Adipose tissue (tissue), 3 donors: ENCODE measurements around the gene TBC1D10B. TPM values are rescaled to one million over a fixed set of nuclear protein-coding genes. Genes with fewer than 3 reads are reported as not detected.

ENCODE experiments used
- H3K27ac ChIP-seq: one replicate; pipeline ENCODE4 v1.5.1; 2013; ENCODE audit warnings: low read depth, low read length
- WGBS, 3 donors: extraction: QIAGEN DNeasy Blood & Tissue Kit; methylation state at CpG; one replicate each; pipeline ENCODE4 v1.1.7; 2013; 5-methylcytosine and 5-hydroxymethylcytosine counted together
- polyA plus RNA-seq, 3 donors: library from polyadenylated mRNA; stranded (reverse); fragments of 200-250 nt; gene quantifications; one replicate each; pipeline ENCODE4 v1.2.3, GENCODE V29; 2013
- donor health status: healthy with polysubstance abuse.
- donor health status: Bipolar disorder and iron deficiency.
- donor health status: healthy.

The TBC1D10B gene
- polyA plus RNA-seq, 3 donors: 12.4 to 28.2 (median 27.6) TPM

DNA sequence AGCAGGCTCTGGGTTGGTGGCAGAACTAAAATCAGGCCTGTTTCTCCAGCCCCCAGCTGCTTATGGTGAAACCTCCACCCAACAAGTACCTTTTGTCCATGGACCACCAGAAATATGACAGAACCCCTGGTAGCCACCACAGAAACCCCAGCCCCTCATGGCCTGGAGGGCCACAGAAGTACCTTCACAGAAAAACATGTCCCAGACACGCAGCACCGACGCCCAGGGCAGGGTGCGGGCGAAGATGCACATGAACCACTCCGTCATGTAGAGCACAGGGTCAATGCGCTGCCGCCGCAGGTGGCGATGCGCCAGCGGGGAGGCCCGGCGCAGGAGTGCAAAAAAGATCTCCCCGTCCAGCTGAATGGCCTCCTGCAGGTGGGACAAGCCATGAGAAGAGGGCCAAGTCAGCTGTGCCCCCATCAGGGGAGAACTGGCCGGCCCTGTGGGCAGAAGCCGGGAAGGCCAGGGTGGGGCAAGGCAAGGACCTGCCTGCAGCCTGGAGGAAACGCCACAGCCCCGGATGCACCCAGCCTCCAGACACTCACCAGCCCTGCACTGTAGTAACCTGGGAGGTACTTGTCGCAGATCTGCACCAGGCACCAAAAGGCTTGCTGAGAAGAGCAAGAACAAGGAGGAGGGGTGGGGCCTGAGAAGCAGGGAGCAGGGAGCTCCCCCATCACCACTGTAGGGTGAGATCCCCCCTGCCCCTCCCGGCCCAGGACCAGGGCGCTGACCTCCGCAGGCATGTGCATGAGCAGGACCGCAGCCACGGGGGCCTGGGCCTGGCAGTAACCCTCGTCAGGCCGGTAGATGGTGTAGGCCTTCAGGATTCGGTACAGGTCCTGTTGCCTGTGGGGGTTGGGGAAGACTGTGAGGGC is 11.1 kb downstream of the TBC1D10B start:
- H3K27ac ChIP-seq: no peak overlapping the region
- whole genome bisulfite sequencing, 3 donors: 89 to 91% (median 90%) methylated on average over 28 of the region's 28 CpGs

DNA sequence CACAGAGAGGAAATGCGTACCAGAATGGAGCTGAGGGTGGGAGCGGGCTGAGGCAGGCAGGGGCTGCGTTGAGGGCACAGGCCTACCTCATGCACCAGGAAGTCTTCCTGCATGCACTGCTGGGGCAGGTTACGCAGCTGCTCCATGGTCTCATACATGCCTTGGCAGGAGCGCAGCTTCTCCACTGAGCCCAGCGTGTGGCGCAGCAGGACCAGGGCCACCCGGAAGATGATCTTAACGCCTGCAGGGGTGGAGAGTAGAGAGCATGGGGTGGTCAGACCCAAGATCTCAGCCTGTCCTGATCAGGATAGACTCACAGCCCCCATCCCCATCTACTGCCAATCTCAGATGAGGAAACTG is 11.7 kb downstream of the TBC1D10B start:
- WGBS, 3 donors: 88 to 94% (median 93%) methylated on average over 9 of the region's 9 CpGs
- no peak overlapping the region for H3K27ac ChIP-seq

DNA sequence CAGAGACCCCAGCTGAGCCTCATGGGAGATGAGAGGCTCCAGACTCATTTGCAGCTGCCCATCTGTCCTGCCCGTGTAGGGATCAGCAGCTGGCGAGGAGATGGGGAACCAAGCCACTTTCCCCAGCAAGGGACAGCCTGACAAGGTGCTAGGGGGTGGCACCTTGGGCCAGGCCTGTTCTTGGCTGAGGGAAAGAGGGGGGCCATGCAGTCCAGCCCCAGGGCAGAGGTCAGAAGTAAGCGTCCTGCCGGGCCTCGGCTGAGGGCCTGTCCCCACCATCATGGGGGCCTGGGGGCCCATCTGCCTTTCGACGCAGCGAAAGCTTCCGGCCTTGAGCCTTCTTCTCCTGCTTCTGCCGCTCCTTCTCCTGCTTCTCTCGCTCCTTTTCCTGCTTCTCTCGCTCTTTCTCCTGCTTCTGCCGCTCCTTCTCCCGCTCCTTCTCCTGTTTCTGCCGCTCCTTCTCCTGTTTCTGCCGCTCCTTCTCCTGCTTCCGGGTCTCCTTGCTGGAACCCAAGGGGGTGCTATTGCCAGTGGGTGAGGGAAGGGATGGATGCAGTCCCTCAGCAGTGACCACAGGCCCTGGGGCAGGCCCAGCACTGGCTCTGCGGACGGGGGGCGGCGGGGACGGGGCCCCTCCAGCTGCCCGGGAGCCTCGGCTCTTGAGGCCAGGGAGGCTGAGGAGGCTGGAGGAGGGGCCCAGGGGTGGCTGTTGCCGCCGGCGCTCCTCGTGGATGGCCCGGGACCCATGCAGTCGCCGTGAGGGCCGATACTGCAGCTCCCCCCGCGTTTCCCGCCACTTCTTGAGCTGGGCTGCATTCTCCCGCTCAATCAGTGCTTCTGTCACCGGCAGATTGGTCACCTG is 12.3 kb downstream of the TBC1D10B start:
- 84 to 87% (median 85%) methylated on average over 35 to 37 of the region's 37 CpGs for WGBS, 3 donors
- H3K27ac ChIP-seq: no peak overlapping the region

DNA sequence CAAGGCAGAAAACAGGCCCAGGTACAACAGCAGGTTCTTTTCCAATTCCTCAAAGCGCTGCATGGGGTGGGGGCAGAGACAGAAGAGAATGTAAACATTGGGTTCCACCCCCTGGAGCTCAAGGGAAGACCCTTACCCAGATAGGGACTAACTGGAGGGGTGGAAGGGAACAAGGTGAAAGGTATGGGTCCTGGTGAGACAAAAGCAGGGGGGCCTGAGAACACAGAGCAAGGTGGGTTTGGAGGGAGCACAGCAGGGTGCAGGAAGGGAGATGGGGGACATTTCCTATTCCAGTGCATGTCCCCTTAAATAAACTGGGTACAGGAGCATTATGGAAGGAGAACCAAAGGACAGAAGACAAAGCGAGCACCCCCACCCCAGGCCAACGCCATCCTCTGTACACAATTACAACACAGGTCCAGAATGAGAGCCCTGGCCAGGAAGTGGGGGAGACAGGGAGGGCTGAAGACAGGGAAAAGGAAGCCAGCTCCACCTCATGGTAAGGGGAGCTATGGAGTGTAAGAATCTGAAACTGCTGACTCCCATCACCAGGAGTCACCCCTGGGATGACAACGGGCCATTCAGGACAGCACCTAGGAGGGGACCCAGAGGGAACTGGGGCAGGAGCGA is 13.1 kb downstream of the TBC1D10B start:
- 61 to 72% (median 68%) methylated on average over 5 of the region's 5 CpGs for WGBS, 3 donors
- peak overlapping the region; percentile 71 for H3K27ac ChIP-seq

DNA sequence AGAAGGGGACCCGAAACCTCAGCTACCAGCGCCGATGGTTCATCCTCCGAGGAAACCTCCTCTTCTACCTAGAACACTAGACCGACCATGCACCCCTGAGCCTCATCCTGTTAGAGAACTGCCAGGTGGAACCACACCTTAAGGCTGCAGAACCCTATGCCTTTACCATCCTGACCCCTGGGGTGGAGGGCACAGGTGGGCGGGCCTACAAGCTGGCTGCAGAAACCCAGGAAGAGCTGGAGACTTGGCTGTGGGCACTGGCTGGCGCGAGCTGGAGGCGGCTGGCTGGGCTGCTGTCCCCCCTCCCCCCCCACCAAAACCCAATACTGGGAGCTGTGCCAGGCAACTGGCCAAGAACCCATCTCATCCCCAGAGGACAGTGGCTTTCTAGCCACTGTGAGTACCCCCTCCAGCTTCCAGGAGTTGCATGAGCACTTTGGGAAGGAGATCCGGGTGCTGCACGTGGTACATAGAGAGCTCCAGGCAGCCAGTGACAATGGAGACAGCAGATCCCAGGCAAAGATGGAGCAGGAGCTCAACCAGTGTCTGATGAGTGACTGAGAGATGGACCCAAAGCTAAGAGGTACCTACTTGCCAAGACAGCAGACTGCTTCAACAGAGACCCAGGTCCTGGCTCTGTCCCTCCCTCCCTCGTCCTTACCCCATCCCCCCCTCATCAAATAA is 13.8 kb downstream of the TBC1D10B start:
- WGBS, 3 donors: 61 to 69% (median 66%) methylated on average over 12 of the region's 12 CpGs
- peak overlapping the region; percentile 71 for H3K27ac ChIP-seq

DNA sequence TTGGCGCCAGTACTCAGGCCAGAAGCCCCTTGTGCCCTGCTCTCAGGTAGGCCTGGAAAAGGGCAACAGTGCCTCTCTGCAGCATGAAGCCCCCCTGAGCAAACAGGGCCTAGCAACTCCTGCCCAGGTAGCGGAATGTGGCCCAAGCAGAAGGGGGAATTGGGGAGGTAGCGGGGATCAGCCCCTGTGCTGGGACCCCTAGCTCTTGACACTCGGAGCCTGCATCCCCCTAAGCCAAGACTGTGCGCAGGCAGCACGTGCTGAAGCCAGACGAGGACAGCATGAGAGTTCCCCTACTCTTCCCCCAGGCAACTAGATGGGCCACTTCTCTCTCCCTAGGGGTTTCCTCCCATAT is 14.4 kb downstream of the TBC1D10B start:
- WGBS, 3 donors: 51 to 59% (median 55%) methylated on average over 6 to 7 of the region's 7 CpGs
- H3K27ac ChIP-seq: peak overlapping the region; percentile 96

DNA sequence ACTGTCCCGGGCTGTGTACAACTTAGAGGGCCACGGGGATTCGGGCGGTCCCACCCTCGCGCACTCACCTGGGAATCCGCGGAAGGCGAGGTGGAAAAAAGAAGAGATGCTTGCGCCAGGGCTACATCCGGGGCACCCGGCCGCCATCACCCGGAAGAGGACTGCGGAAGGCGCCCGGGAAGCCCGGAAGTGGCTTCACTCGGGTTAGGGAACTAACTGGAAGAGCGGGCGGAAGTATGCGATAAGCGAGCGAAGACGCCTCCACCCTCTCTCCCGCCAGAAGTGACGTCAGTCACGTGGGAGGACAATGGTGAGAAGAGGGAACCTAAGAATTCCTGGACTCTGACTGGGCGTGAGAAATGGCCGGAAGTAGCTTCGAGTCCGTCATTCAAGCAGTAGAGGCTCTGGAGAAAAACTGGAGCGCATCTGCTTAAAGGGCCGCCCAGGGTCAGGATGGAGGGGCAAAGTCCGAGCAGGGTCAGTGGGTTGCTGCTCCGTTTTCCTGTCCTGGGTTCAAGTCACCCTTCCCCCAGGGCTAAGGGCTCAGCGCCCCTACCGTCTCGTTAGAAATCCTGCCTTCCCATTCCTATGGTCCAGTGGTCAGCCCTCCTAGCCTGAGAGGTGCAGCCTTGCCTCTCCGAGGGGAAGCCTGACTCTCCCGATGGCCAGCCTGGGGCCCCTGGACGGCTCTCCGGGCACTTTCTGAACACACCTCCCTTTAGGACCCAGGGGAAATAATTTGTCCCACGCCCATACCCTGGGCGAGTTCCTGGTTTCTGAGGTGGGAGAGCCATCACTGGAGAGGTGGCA is 14.9 kb downstream of the TBC1D10B start, which contains the start of gene CD2BP2:
CD2BP2 (minus strand) TSS at position 165 of the 810 bp plus-strand sequence. CDS start 627 bp downstream, outside the sequence.
- peak within 1 kb of the TSS; percentile 96 for H3K27ac ChIP-seq
- WGBS, 3 donors: 0 to 1% (median 0%) methylated on average over 45 of the region's 45 CpGs

DNA sequence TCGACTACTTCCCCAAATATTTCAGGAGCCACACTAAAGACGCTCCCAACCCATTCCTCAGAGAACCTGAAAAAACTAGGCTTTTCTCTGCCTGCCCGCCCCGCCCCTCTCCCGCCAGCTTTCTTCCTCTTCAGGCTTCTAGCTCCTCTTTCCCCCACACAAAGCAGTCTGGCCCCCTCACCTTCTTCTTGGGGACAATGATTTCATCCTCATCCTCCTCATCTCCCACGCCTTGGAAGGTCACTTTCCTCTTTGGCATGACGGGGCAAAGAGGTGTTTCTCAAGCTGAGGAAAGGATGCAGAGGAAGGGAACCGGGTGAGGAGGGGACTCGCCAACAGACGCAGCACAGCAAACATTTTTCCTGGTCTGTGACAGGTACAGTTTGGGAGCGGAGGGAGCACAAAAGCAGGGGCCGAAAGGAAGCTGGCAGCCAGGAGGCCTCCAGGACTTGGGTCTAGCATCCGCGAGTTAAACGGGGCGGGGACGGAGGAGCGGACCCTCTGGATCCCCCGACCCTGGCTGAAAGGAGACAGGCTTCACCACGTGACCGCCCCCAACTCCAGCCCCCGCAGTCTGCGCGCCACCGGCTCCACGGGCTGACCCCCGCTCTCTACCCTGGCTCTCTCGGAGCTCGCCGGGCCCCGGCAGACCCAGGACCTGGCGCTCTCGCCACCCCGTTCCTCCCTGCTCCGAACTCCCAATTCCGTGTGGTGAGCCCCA is 15.7 kb downstream of the TBC1D10B start:
- 1 to 2% (median 1%) methylated on average over 33 to 36 of the region's 36 CpGs for WGBS, 3 donors
- H3K27ac ChIP-seq: peak overlapping the region; percentile 47

DNA sequence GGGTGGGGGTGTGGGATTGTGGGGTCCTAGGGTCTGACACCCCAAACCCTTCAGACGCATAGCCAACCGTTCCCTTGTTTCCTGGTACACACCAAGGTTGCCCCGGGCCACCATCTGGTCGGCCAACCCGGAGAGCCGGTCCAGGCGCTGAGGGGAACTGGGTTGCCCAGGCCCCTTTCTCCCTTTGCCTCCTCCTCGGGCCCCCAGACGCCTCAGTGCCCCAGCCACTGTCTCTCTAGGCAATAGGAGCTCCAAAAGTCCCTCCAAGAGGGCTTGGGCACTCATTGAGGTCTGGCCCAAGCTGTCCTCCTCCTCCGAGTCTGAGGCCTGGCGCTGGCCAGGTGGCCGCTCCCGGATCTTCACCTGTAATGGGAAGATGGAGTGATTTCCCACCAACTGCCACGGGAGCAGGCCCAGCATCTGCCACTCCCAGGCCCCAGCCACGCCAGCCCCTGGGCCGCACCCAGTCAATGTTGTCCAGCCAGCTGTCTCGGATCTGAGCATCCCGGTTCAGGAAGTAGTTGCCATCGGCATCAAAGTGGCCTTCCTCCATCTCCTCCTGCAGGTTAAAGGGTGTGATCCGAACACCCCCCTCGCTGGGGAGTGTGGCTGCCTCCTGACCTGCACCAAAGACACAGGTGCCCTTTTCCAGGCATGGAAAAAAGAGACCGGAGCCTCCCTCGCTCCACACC is 16.7 kb downstream of the TBC1D10B start:
- 88 to 92% (median 89%) methylated on average over 23 of the region's 23 CpGs for WGBS, 3 donors
- no peak overlapping the region for H3K27ac ChIP-seq

DNA sequence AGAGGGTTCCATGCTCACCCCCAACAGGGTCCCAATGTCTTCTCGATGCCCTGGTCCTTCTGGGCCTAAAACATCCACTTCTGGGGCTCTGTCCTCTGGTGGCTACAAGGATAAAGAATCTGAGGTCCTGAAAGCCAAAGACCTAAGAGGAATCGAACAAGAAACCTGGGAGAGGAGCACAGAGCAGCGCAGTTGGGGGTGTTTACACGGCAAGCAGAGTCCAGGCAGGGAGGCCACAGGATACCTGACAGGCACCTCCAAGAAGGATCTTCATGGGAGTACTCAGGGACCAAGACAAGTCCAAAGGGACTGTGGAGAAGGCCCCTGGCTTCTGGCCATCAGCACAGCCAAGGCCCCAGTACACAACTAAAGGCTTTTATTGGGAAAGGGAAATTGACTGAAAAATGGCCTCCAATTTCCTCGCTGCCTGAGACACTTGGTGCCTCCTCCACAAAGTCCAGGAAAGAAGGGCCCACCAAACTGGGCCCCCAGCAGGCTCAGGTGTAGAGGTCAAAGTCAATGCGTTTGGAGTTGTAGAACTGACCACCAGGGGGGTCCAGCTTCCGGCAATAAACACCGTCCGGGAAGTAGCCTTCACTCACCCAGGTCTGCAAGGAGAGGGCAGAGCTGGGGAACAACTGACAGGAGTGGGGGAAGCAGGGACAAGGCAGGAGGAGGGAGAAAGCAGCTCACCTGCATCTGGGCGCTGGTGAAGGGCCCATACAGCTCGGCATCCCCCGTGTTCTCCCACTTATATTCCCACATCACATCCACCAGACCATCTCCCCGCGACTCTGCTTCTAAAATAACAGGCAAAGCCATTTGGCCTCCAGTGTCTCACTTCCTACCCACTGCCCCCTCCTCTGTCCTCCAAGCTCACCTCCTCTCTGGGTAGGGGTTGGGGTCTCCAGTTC is 17.5 kb downstream of the TBC1D10B start:
- 79 to 86% (median 84%) methylated on average over 14 of the region's 14 CpGs for WGBS, 3 donors
- no peak overlapping the region for H3K27ac ChIP-seq

DNA sequence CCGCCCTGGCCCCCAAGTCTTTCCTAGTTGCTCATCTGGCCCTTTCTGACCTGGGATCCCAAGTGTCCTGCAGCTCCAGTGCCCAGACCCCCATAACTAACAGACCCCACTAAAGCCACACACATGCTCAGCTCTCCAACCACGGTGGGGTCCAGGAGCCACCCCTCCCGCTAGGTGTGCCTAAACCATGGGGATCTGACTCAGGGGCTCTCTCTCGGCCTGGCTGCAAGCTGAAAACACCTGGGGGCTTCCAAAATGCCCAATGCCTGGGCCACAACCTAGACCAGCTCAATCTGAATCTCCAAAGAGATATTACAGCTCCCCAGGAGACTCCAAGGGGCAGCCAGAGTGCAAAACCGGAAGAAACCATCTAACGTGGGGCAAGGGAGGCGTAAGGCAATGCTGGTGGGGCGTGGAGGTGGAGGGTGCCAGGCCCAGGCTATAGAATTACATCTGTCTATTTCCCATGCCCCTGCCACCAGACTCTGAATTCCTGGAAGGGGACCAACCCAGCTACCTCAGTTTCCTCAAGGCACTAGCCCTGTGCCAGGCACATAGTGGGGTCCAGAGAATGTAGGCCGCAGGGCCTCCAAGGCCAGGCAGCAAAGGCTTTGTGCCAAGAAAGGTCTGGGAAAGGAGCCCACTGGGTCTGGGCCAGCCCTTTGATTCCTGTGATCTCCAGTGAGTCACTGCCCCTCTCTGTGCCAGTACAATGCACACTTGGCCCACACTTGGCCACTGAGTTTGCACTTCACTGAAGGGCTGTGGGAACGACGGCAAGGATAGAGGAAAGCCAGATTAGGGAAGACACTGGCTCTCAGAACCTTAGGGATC is 18.5 kb downstream of the TBC1D10B start:
- WGBS, 3 donors: 52 to 73% (median 67%) methylated on average over 11 of the region's 11 CpGs
- no peak overlapping the region for H3K27ac ChIP-seq

DNA sequence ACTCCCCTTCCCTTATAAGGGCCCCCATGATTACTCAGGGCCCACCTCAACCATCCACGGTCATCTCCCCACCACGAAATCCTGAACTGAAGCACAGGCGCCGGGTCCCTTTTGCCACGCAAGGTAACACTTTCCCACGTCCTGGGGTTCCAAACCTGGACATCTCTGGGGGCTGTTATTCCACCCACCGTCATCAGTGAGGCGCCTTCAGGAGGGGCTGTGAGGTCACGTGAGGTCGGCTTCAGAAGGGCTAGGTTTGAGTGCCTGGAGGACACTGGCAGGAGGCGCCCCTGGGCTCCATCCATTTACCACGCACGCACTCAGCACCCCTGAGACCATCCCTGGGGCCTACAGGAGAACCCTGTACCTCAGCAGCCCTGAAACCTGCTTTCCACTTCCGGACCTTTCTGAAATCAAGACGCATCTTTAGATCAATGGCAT is 19.3 kb downstream of the TBC1D10B start:
- 88 to 93% (median 92%) methylated on average over 15 of the region's 15 CpGs for whole genome bisulfite sequencing, 3 donors
- no peak overlapping the region for H3K27ac ChIP-seq

DNA sequence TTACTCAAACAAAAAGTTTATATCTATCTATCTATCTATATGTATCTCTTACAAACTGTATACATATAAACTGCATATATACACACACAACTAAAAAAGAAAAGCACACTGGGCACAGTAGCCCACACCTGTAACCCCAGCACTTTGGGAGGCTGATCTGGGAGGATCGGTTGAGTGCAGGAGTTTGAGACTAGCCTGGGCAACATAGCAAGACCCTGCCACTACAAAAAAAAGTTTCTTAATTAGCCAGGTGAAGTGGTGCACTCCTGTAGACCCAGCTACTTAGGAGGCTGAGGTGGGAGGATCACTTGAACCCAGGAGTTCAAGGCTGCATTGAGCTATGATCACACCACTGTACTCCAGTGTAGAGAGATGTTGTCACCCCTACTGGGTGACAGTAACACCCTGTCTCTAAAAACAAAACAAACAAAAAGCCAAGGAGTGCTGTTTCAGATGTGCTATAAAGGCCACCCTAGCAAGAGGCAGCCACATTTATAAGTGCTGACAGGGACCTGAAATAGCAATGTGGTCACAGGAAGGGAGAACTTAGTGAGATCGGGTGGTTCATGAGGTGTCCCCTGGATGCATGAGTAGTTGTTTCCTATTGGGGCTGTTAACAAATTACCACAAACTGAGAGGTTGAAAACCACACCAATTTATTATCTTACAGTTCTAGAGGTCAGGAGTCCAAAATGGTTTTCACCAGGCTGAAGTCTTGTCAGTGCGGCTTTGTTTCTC is 20.0 kb downstream of the TBC1D10B start:
- 71 to 86% (median 82%) methylated on average over 3 of the region's 3 CpGs for WGBS, 3 donors
- no peak overlapping the region for H3K27ac ChIP-seq

DNA sequence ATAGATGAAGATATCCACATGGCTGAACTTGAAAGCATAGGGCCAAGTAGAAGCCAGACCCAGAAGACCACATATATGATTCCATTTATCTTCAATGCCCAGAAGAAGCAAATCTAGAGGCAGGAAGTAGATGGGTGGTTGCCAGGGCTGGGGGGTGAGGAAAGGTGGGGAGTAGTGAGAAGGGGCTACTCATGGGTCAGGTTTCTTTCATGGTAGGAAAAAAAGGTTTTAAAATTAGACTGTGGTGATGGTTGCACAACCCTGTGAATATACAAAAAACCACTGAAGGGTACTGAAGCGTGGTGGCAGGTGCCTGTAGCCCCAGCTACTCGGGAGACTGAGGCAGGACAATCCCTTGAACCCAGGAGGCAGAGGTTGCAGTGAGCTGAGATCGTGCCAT is 20.6 kb downstream of the TBC1D10B start:
- 67 to 94% (median 81%) methylated on average over 3 of the region's 3 CpGs for whole genome bisulfite sequencing, 3 donors

More for the DNA sequence above, 20.6 kb downstream of the TBC1D10B start:
- H3K27ac ChIP-seq: no peak overlapping the region
